ENCODE results near the gene RBCK1.

- no peak for TF ChIP-seq CTCF (IDR thresholded peaks at IDR 0.05)
- TF ChIP-seq POLR2A (IDR thresholded peaks at IDR 0.05) = no peak
- TF ChIP-seq POLR2AphosphoS5 (IDR thresholded peaks at IDR 0.05) = no peak
- no peak for TF ChIP-seq EP300 (IDR thresholded peaks at IDR 0.05)
Measured at GRCh38 chr20:397432-398237, 10.5 kb upstream of the RBCK1 start.
